ENCODE results near the gene PLCH1. TPM values are rescaled to one million over a fixed set of nuclear protein-coding genes. Genes with fewer than 3 reads are reported as not detected.

The PLCH1 gene
- total and polyA plus RNA-seq, 2 of the 13 experiments (the other 11 are each of a cell fraction or from before 2014, with no cell fraction given): 2.0 to 3.0 TPM

- Histone ChIP-seq H3K27me3 (ENCODE audit: control insufficient read depth in 1 of 2, insufficient read depth in 2 of 2, low read length in 2 of 2) (peaks cover 0 to 5% of the 10 kb centered on the region in 2 experiments; a peak in 1 of 5 replicates), H3K4me1 (ENCODE audit: insufficient read depth, low read length) (no peaks in the 10 kb centered on the region), H3K9me3 (ENCODE audit: low read length) (no peaks in the 10 kb centered on the region), H3K36me3 (replicated peaks in 1 of 2; ENCODE audit: control insufficient read depth in 1 of 2, insufficient read depth in 2 of 2, low read length in 2 of 2) (no peaks in the 10 kb centered on the region), H3K4me3 (replicated peaks in 1 of 3; ENCODE audit: insufficient read depth in 1 of 3, low read depth in 2 of 3, low read length in 3 of 3) (no peak overlapping the region), H4K20me1 (ENCODE audit: insufficient read depth, low read length) (no peaks in the 10 kb centered on the region), H3K79me2 (ENCODE audit: insufficient read depth, low read length) (no peaks in the 10 kb centered on the region), H3K9ac (ENCODE audit: insufficient read depth, low read depth, low read length) (no peak overlapping the region), H3K27ac (ENCODE audit: extremely low read length, insufficient read depth, low read length) (no peak overlapping the region), H2AFZ (ENCODE audit: low read length) (no peak overlapping the region), H3K4me2 (ENCODE audit: low read depth, low read length) (no peak overlapping the region)
- ChIA-PET CTCF (ENCODE audit: low intra/inter-chr PET ratio, low total read pairs) (no interaction called here), POLR2A (no interaction called here)
- WGBS (ENCODE audit: low lambda C conversion rate): 0% methylated on average over 2 of the region's 2 CpGs
- in situ Hi-C loops (cut with HindIII; ENCODE audit: extremely low pct_ligation_motif_present, low pct_unique_long_range_greater_than_20kb) (no loop called here), intact Hi-C loops (cut with micrococcal nuclease; ENCODE audit: unreplicated experiment) (loop anchor here (10.0 kb wide), 1 partner anchor 466 kb away; the partner anchor contains the start of gene SLC33A1)
- TF ChIP-seq SNAPC5 (CRISPR knock-in tag; IDR thresholded peaks at IDR 0.05; ENCODE audit: borderline replicate concordance) (no peak), RAD51 (IDR thresholded peaks at IDR 0.05; ENCODE audit: borderline replicate concordance) (no peak), ATAD3A (CRISPR knock-in tag; IDR thresholded peaks at IDR 0.05) (no peak), PRMT3 (CRISPR knock-in tag; IDR thresholded peaks at IDR 0.05; ENCODE audit: borderline replicate concordance, low read depth) (no peak), NFIB (CRISPR knock-in tag; IDR thresholded peaks at IDR 0.05; ENCODE audit: borderline replicate concordance) (no peak), GTF2F1 (IDR thresholded peaks at IDR 0.05; ENCODE audit: low read length) (no peak), ETV6 (CRISPR knock-in tag; conservative IDR thresholded peaks at IDR 0.05) (no peak), ZBTB33 (CRISPR knock-in tag; IDR thresholded peaks at IDR 0.05) (no peak), TGIF2 (CRISPR knock-in tag; IDR thresholded peaks at IDR 0.05) (no peak), GMEB1 (CRISPR knock-in tag; IDR thresholded peaks at IDR 0.05; ENCODE audit: borderline replicate concordance) (no peak), DMAP1 (CRISPR knock-in tag; IDR thresholded peaks at IDR 0.05) (no peak), BRCA1 (CRISPR knock-in tag; IDR thresholded peaks at IDR 0.05) (no peak)
- no TSS peak for BruUV-seq (replicated peaks)
- ATAC-seq (no peak), FAIRE-seq (no peak), DNase-seq (ENCODE audit: low spot score) (no peak)
These were observed 356.5 kb downstream of the PLCH1 start for GRCh38 chr3:155388417-155388816.

All from HepG2 (cell line).